GM12875 (cell line): ENCODE measurements around the gene LCE3D.
A peak's percentile ranks its signal among the peaks of the same experiment; 100 is the strongest.
"Not testable (repeated sequence)": the region's sequence is repeated elsewhere in the genome, so short reads cannot be mapped to it uniquely, and the experiment has no call there.

Source experiments
- H3K4me3 ChIP-seq: one replicate; pipeline ENCODE4 v1.5.1; 2011; ENCODE audit warnings: low read depth, low read length, control low read depth
- CTCF ChIP-seq: IDR thresholded peaks from 2 replicates; pipeline ENCODE4 v1.5.1; 2011; ENCODE audit warnings: low read depth, mild to moderate bottlenecking, control low read depth, inconsistent platforms, low read length, moderate library complexity, borderline replicate concordance; ENCODE audit not compliant: insufficient read depth

LCE3D gene

GRCh38 chr1:152596986-152597385 lies 16.7 kb upstream of the LCE3D start:
- H3K4me3 ChIP-seq: no peak overlapping the region
- no peak for TF ChIP-seq CTCF

- no peak overlapping the region for H3K4me3 ChIP-seq
- peak; percentile 35; the same call in 1 of the 2 replicates for TF ChIP-seq CTCF
Observed at GRCh38 chr1:152585586-152585985, 5.3 kb upstream of the LCE3D start.

GRCh38 chr1:152582647-152583046 lies 2.3 kb upstream of the LCE3D start:
- TF ChIP-seq CTCF: no peak
- H3K4me3 ChIP-seq: no peak overlapping the region

GRCh38 chr1:152579526-152579925 lies 790 bp downstream of the LCE3D start:
- H3K4me3 ChIP-seq: not testable (repeated sequence)

GRCh38 chr1:152577168-152577567 lies 3.1 kb downstream of the LCE3D start:
- TF ChIP-seq CTCF: no peak
- H3K4me3 ChIP-seq: no peak overlapping the region

GRCh38 chr1:152566681-152567080 lies 13.6 kb downstream of the LCE3D start, which contains the start of gene LCE3E:
LCE3E (minus strand) TSS chr1:152566780; CDS start chr1:152566208, 572 bp downstream.
- TF ChIP-seq CTCF: no peak
- H3K4me3 ChIP-seq: no peak within 1 kb of the TSS

- no peak overlapping the region for H3K4me3 ChIP-seq
- TF ChIP-seq CTCF: no peak
Observed at GRCh38 chr1:152565535-152566215, 14.6 kb downstream of the LCE3D start.
